ENCODE measurements around the gene DPYSL5. TPM values are rescaled to one million over a fixed set of nuclear protein-coding genes. Genes with fewer than 3 reads are reported as not detected.
A peak's percentile ranks its signal among the peaks of the same experiment; 100 is the strongest.

The DPYSL5 gene
- total and polyA plus RNA-seq, 2 of the 8 experiments (the other 6 are each of a cell fraction or from before 2014, with no cell fraction given), result 11.9 to 16.4 TPM

GRCh38 chr2:26811791-26812694, 35.9 kb upstream of the DPYSL5 start:
- no peak overlapping the region for H3K18ac ChIP-seq (ENCODE audit: extremely low read depth, low read length)
- H2AK5ac ChIP-seq (ENCODE audit: low read depth, low read length), result no peak overlapping the region
- H3K79me1 ChIP-seq (ENCODE audit: low read depth, low read length), result no peaks in the 10 kb centered on the region
- no peak overlapping the region for H3K4me2 ChIP-seq (ENCODE audit: insufficient read depth in 1 of 2, low read depth in 2 of 2, low read length in 2 of 2)
- no peak for TF ChIP-seq MAX (IDR thresholded peaks at IDR 0.05)
- no peak for TF ChIP-seq CREB1 (IDR thresholded peaks at IDR 0.05)
- TF ChIP-seq SP4 (IDR thresholded peaks at IDR 0.05; ENCODE audit: low read length), result no peak
- no peak for TF ChIP-seq BCL11A (IDR thresholded peaks at IDR 0.05; ENCODE audit: low read depth in 2 of 2, low read length in 2 of 2)
- TF ChIP-seq CTBP2 (IDR thresholded peaks at IDR 0.05; ENCODE audit: borderline replicate concordance, insufficient read depth, insufficient read length, low read length), result no peak
- TF ChIP-seq CBX8 (IDR thresholded peaks at IDR 0.05; ENCODE audit: borderline replicate concordance, low read depth, low read length), result no peak
- TF ChIP-seq SP2 (IDR thresholded peaks at IDR 0.05; ENCODE audit: low read length), result no peak
- TF ChIP-seq KDM1A (IDR thresholded peaks at IDR 0.05; ENCODE audit: borderline replicate concordance, low read length), result peak; percentile 47; the same call in 1 of the 2 replicates
- H2BK5ac ChIP-seq (ENCODE audit: low read depth, low read length), result no peak overlapping the region
- H2BK20ac ChIP-seq (ENCODE audit: low read length), result no peak overlapping the region
- H2AFZ ChIP-seq (ENCODE audit: low read length), result no peak overlapping the region
- DNase-seq (ENCODE audit: low read depth in 1 of 2, low spot score in 2 of 2) (no peak), FAIRE-seq (no peak)
- no peak overlapping the region for H2BK120ac ChIP-seq (replicated peaks; ENCODE audit: low read depth, low read length)
- H2BK12ac ChIP-seq (ENCODE audit: low read depth, low read length), result no peak overlapping the region
- CTCF ChIA-PET (ENCODE audit: partially characterized antibody), result interaction anchor here (0.6 to 2.6 kb wide), 6 partner anchors 35 to 318 kb away, joined by 3 to 10 read pairs (median 3); partner anchors contain the start of gene DPYSL5
- H3K9ac ChIP-seq (replicated peaks in 1 of 4; ENCODE audit: extremely low read depth in 1 of 4, low read depth in 3 of 4, low read length in 3 of 4), result no peak overlapping the region
- no peak overlapping the region for H3K4ac ChIP-seq (replicated peaks; ENCODE audit: insufficient read length, low read depth, low read length)
- H4K91ac ChIP-seq (replicated peaks; ENCODE audit: insufficient read length, low read length), result no peak overlapping the region
- H3K36me3 ChIP-seq (ENCODE audit: control insufficient read depth in 2 of 4, insufficient read depth in 4 of 4, low read length in 3 of 4), result no peaks in the 10 kb centered on the region
- H3K23me2 ChIP-seq (ENCODE audit: low read depth, low read length), result no peaks in the 10 kb centered on the region
- WGBS, 2 experiments (ENCODE audit: extremely low coverage in 1 of 2, insufficient coverage in 1 of 2, insufficient read length in 1 of 2, insufficient replicate concordance in 2 of 2, low coverage in 1 of 2, low lambda C conversion rate in 2 of 2, missing lambda C conversion rate in 1 of 2), result 87% methylated on average over 14 of the region's 14 CpGs; no CpG with 5 or more reads in 1 of the 2 experiments
- no peak overlapping the region for H3K14ac ChIP-seq (ENCODE audit: insufficient read length)
- peaks cover 0 to 2% (median 0%) of the 10 kb centered on the region in 4 experiments; a peak in 2 of 7 replicates for H3K4me1 ChIP-seq (replicated peaks in 1 of 4; ENCODE audit: control insufficient read depth in 3 of 4, insufficient read depth in 4 of 4, low read length in 3 of 4)
- no peaks in the 10 kb centered on the region for H4K20me1 ChIP-seq (replicated peaks in 1 of 2; ENCODE audit: control insufficient read depth in 1 of 2, insufficient read depth in 2 of 2, low read length in 2 of 2)
- H3K27ac ChIP-seq (ENCODE audit: low read depth, low read length), result no peak overlapping the region
- no peak overlapping the region for H3K4me3 ChIP-seq (ENCODE audit: extremely low read depth in 1 of 4, insufficient read depth in 2 of 4, low read depth in 3 of 4, low read length in 4 of 4)
- no peak overlapping the region for H3K56ac ChIP-seq (replicated peaks; ENCODE audit: insufficient read length, low read depth, low read length)
- no peak overlapping the region for H4K5ac ChIP-seq (ENCODE audit: insufficient read length, low read depth, low read length)
- no peaks in the 10 kb centered on the region; a peak in 1 of 7 replicates for H3K27me3 ChIP-seq (replicated peaks in 1 of 4; ENCODE audit: control insufficient read depth in 3 of 4, extremely low read depth in 1 of 4, insufficient read depth in 3 of 4, low read length in 3 of 4)
- no peaks in the 10 kb centered on the region for H3K79me2 ChIP-seq (ENCODE audit: control insufficient read depth in 1 of 2, insufficient read depth in 2 of 2, low read length in 2 of 2)
- H3K9me3 ChIP-seq (ENCODE audit: insufficient read depth in 2 of 2, low read depth in 1 of 2, low read length in 1 of 2), result no peaks in the 10 kb centered on the region; a peak in 1 of 4 replicates
- H3K23ac ChIP-seq (ENCODE audit: insufficient read length), result no peak overlapping the region
- POLR2A ChIA-PET (ENCODE audit: partially characterized antibody), result interaction anchor here (0.9 kb wide), 1 partner anchor 31 kb away, joined by 4 read pairs; no protein-coding TSS in a partner anchor
- H4K8ac ChIP-seq (ENCODE audit: extremely low read depth, insufficient read depth, low read length), result no peak overlapping the region
- no peak overlapping the region for H2BK15ac ChIP-seq (ENCODE audit: low read length)
